HG02870 (cell line): Measurements from ENCODE around the gene PNISR.

Experiments
- ATAC-seq: cut with Tn5 transposase; IDR thresholded peaks from one replicate; pipeline ENCODE4 v1.9.1; 2021; ENCODE audit warnings: mild to moderate bottlenecking, moderate library complexity; ENCODE audit not compliant: unreplicated experiment

PNISR gene

DNA sequence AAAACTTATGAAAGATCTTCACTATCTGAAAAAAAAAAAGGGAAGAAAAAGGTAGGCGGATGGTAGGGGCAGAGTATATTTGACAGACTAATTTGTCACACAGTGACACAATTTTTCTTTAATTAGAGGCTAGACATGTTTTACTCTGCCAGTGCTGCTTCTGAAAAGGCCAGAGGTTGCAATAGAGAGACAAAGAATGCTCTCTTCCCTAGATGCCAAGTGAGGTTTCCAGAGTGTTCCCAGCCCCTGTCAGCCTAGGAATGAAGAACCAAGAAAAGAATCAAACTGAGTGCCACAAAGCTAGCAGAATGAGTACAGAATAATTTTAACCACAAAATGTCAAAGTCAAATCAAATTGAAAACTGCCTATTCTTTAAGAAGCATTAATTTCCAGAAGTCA, 13.0 kb downstream of the PNISR start:
- ATAC-seq: no peak

DNA sequence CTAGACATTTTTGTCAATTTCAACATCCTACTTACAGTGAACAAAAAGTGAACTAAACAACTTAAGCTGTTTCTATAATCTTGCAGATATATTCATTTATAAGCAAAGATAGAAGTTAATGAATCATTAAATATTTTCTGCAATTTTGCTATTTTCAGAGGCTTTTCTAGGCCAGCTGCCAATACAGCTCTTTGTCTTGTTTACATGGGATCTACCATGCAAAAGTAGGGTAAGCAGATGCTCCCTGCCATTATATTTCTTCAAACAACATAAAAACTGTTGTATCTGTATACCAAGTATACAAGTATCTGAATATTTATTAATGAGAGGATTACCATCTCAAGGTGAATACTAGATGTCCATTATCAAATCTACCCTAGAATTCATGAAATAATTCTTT, 15.4 kb downstream of the PNISR start:
- no peak for ATAC-seq

DNA sequence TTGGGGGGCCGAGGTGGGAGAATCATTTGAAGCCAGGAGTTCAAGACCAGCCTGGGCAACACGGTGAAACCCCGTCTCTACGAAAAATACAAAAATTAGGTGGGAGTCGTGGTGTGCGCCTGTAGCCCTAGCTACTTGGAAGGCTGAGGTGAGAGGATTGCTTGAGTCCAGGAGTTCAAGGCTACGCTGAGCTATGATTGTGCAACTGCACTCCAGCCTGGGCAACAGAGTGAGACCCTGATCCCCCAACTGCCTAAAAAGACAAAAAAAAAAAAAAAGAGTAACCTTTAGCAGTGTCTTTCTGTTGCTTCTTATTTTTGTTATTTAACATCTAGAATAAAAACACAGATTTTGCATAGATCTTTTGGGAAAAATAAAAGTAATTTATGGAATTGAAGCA, 18.0 kb downstream of the PNISR start:
- no peak for ATAC-seq

DNA sequence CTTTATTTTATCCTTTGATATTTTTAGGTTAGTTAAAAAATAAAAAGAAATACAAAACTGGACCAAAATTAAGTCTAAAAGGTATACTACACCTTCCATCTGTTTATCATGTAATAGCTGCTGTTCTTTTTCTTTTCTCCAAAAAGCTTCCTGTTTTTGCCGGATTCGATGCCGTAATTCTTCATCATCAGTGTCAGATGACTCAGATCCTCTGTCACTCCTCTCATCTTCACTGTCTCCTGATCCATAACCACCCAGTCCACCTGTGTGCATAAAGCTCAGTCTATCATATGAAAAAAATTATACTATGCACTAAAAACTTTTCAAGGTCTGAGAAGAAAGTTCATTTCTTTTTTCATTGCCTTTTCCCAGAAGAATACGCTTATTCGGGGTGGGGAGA, 22.7 kb downstream of the PNISR start:
- ATAC-seq: no peak

DNA sequence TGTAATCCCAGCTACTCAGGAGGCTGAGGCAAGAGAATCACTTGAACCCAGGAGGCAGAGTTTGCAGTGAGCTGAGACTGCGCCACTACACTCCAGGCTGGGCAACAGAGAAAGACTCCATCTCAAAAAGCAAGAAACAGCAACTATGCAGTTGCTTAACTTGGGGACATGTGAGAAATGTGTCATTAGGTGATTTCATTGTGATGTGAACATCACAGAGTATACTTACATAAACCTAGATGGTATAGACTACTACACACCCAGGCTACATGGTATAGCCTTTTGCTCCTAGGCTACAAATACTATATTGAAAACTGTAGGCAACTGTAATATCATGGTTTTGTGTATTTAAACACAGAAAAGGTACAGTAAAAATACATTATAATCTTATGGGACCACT, 27.8 kb downstream of the PNISR start:
- no peak for ATAC-seq

DNA sequence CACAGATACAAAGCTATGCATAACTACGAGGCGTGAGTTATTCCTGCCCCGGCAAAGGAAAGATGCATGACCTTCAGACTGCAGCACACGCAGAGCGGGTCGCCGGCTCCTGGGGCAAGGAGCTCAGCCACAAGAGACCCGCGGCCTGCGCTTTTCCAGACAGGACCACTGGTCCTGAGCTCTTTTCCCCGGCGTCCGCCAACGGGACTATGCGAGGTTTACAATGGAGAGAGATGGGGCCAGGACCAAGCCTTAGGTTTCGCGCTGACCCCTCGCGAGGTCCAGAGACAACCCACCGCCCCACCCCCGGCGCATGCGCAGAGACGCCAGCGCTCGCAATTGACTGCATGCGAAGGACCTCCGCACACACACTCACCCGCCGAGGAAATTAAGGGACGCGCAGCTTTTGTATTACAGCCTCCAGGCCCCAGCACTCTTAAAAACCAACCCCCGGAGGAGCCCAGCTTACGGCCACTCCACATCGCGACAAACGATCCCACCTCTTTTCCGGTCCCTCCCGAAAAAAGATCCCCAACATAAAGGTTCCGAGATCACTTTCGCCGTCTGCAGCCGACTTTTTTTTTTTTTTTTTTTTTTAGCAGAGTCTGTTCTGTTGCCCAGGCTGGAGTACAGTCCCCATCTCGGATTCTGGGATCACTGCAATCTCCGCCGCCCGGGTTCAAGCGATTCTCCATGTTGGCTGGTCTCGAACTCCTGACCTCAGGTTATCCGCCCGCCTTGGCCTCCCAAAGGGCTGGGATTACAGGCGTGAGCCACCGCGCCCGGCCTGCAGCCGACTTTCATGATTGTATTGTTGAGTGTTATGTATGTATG, 31.2 kb downstream of the PNISR start, which contains the start of gene COQ3:
Gene COQ3 (minus strand): TSS at position 498 of the 834 bp plus-strand sequence. CDS start 16 bp downstream, at position 482.
- ATAC-seq: peak; percentile 72

DNA sequence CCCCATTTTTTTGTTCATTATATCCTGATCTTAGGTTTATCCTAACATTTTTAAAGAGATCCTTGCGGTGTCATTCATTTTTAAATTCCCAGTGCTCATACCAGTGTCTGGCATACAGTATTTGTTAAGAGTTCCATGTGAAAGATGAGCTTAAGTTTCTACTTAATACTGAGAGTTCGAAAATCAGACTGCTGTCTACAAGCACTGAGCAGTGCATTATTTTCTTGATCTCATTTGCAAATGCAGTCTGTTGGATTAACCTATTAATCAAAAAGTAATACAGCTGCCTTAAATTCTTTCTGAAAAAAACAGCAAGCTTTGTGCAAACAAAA, 31.8 kb downstream of the PNISR start:
- ATAC-seq: peak; percentile 18

DNA sequence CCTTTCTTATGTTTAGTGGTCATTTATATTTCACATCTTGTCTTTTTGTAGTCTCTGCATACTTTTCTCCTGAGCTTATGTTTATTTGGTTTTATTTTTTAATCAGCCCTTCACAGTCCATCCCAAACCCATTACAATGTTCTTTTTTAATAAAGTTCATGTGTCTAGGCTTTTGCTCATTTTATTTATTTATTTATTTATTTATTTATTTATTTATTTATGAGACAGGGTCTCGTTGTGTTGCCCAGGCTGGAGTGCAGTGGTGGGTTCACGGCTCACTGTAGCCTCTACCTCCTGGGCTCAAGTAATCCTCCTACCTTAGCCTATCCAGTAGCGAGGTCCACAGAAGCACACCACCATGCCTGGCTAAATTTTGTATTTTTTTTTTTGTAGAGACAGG, 34.2 kb downstream of the PNISR start:
- no peak for ATAC-seq

DNA sequence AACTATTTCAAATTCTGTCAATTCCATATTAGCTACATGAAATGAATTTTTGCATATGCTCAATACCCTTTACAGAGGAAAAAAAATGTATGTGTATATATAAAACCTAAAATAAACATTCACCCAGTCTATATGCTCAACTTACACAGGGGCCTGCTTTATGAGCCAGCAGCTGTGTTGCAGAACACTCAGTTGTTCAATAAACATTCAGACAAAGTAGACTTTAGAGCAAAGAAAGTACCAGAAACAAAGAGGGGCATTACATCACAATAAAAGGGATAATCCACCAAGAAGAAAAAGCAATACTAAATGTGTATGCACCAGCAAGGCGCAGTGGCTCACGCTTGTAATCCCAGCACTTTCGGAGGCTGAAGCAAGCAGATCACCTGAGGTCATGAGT, 40.6 kb downstream of the PNISR start:
- ATAC-seq: no peak

DNA sequence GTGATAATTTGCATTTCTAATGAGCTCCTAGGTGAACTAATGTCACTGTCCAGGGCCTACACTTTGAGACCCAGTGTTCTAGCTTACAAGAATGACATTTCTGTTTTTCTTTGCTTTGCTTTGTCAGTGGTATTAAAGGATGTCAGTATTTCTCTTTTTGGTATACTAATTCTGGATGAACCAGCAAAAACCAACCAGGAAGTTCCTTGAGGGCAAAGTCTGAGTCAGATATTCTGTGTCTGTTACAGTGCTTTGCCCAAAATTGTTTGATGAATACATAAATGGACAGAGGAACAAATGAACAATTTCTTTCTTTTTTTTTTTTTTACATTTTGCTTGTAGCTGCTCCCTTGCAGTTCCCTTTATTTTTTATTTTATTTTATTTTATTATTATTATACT, 46.5 kb downstream of the PNISR start:
- ATAC-seq: no peak

DNA sequence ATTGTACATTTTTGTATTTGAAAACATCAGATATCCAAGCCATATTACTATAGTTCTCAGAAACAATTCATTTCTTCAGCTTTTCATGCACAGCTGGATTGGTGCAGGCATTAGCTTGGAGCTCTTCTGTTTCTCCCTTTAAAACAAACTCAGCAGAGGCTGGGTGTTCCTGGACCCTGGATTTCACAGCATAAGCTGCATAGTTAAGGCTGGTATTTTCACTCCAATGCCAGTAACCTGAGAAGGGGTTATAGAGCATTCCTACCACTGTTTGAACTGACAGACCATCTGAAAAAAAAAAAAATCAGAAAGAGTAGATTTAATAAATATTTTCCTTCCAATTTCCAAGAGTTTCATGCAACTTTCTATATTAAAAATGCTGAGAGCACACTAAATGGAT, 55.6 kb downstream of the PNISR start:
- ATAC-seq: no peak

DNA sequence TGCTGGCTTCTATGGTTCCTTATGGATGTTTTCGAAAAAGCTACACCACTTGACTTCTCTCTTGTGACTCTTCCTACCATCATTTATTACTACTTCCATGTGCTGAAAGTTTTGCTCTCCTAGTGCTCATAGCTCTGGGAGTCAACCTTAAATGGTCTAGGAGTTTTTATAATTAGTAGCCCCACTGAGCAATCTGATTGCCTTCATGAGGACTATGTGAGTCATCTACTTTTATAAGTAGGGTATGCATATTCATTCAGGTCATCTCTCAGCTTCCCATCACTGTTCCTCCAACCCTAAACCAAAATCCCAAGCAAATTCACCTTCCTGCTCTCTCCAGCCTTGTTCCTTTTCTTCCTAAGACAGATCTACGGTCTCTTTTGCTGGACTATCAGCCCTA, 58.3 kb downstream of the PNISR start:
- no peak for ATAC-seq

DNA sequence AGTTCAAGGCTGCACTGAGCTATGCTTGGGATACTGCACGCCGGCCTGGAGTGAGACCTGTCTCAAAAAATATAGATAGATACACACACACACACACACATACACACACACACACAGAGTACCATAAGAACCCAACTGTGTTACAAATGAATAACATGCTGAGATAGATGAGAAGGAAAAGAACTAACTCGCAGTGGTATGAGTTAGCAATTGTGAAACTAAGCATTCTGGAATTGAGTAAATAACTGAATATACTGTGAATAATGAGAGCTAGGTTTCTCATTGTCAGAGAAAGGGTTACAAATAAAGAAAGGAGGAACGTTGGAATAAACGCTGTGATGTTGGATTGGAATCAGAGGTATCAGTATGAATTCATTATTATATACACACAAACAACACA, 61.1 kb downstream of the PNISR start:
- ATAC-seq: peak; percentile 96

DNA sequence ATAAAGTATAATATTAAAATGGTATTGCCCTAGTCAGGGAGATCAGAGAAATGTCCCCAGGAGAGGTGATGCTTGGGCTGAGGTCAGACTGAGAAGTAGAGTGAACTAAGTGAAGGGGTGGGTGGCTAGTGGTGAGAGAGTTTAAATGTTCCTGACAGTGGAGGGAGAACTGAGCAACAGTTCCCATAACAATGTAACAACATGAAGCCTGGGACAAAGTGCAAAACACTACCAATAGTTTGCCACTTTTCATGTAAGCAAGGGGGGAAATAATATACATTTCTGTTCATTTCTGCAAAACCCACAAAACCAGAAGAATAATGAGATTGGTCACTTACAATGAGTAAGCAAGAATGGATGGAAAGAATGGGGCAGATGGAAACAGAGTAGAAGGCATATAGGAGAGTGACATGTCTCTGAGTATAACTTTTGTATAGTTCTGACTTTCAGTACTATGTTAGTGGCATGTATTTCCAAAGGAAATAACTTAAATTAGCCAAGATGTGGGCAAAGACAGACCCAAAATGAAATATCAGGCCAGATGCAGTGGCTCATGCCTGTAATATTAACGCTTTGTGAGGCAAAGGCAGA, 62.3 kb downstream of the PNISR start:
- peak; percentile 32 for ATAC-seq

DNA sequence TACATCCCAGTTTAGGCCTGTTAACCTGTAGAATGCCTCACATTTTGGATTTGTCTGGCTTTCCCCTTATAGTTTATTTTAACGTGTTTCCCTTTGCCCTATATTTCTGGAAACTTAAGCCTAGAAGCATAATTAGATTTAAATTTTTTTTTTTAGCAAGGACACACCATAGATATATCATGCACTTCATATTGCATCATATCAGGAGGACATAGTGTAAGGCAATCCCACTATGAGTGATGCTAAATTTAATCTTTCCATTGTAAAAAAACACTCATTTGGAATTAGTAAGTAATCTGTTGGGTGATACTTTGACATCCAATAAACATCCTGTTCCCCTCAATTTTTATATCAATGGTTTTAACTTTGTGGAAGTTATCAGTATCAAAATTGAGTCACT, 65.3 kb downstream of the PNISR start:
- no peak for ATAC-seq

DNA sequence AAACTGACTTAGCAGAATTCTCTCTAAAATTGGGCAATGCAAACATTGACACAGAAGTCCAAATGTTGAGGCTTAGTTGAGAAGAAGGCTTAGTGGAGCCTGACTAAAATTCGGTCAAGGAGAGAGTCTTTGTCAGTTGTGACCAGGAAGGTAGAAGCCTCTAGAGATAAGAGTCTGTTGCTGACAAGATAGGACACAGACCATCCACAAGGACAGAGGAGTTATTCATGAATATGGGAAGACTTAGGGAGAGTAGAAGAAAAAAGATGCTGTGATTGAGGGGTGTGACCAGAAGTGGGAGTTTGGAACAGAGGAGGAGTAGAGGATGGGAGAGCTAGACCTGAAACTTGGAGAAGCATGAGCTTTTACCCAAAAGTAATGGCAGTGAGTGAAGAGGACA, 68.5 kb downstream of the PNISR start:
- ATAC-seq: no peak

DNA sequence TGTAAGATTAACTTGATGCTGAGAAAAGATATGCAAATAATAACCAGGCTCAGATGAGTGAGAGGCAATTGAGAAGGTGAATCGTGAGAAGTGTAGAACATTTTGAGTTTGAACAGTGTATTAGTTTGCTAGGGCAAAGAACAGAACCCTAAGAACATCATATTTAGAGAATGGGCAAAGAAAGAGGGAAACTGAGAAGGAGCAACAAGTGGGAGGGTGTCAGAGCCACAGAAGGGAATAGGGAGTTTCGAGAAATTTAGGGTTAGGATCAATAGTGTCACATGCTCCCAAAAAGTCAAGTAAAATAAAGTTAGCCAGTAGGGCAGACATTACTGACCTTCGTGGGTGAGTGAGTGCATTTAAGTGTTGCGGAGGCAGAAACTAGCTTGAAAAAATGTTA, 70.1 kb downstream of the PNISR start:
- no peak for ATAC-seq

DNA sequence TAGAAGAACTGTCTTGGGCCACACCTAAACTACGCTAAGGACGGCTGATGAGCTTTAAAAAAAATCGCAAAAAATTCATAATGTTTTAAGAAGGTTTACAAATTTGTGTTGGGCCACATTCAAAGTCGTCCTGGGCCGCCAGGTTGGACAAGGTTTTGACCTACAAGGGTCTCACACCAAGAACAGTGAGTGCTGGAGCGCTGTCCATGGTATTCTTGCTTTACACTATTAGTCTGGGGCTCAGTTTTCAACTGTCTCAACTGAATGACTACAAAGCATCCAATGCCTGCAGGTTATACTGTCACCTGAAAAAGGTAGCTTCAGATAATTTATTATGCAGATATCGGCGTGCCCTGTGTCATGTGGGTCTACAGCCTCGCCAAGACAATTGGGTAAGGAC, 72.0 kb downstream of the PNISR start:
- ATAC-seq: no peak

DNA sequence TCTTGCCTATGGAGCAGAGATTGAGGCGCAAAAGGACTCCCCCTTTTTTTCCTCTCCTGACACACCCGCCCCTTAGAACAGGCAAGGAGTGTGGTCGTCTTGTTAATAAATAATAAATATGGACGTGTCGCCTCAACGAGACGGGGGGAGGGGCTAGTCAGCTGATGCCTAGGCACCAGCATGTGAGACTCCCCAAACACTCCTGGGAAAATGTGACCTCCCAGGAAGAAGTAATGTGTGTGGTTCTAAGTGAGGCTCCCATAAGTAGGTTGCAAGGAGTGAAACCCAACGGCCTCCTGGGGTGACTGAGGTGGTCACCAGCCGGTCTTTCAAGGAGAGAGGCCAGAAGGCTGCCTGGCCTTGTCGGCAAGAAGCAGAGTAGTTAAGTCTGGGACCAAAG, 74.5 kb downstream of the PNISR start:
- no peak for ATAC-seq

DNA sequence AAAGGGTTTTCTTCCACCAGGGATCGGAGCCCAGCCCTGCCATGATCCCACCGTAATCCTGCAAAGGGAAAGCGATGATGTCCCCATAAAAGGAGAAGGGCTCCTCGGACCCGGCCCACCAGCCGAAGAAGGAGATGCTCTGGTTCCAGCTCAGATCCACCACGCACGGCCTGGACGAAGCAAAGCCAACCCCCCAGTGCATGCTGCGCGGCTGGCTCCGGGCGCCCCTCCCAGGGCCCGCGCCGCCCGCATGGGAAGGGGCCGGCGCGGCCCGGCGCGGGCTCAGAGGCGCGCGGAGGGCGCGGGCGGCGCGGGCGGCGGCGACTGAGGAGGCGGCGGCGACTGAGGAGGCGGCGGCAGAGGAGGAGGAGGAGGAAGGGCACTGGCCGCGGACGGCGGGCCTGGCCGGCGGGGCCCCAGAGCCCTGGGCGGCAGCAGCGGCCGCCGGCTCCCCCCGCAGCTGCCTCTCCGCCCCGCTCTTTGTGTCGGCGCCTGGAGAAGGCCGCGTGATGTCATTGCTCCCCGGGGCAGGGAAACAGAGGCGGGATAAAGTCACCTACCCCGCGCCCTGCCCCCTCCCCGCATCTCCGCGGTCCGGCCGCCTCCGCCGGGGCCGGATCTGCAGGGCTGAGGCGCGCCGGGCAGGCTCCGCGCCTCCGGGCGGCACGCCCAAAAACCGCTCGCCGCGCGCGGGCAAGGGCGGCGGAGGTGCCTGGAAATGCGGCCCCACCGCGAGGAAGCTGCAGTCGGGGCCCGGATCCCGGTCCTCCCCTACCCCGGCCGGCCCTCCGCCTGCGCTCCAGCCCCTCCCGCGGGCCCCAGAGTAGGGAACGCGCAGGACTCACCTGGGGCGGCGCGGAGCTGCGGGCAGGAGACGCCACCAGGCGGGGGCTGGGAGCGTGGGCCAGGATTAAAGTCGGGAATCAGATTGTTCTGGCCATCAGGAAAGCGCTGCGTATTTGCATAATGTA, 75.7 kb downstream of the PNISR start, which contains the start of gene FAXC:
Gene FAXC (minus strand): TSS at position 504 of the 971 bp plus-strand sequence. CDS start 302 bp downstream, at position 202.
- ATAC-seq: peak; percentile 42
